Measurements from ENCODE around the gene STK26. TPM values are rescaled to one million over a fixed set of nuclear protein-coding genes. Genes with fewer than 3 reads are reported as not detected.
"Not testable (repeated sequence)": the region's sequence is repeated elsewhere in the genome, so short reads cannot be mapped to it uniquely, and the experiment has no call there.

STK26 gene
- total RNA-seq, 1 experiment from 2014 or later = 18.8 TPM

- no peak for DNase-seq (ENCODE audit: low spot score)
Observed at GRCh38 chrX:132034648-132035047, 11.5 kb downstream of the STK26 start.

- DNase-seq (ENCODE audit: low spot score) = no peak
Observed at GRCh38 chrX:132037479-132037993, 14.4 kb downstream of the STK26 start.

- DNase-seq (ENCODE audit: low spot score) = no peak
Observed at GRCh38 chrX:132040066-132040465, 17.0 kb downstream of the STK26 start.

GRCh38 chrX:132041015-132041414 lies 17.9 kb downstream of the STK26 start:
- DNase-seq (ENCODE audit: low spot score) = no peak

DNA sequence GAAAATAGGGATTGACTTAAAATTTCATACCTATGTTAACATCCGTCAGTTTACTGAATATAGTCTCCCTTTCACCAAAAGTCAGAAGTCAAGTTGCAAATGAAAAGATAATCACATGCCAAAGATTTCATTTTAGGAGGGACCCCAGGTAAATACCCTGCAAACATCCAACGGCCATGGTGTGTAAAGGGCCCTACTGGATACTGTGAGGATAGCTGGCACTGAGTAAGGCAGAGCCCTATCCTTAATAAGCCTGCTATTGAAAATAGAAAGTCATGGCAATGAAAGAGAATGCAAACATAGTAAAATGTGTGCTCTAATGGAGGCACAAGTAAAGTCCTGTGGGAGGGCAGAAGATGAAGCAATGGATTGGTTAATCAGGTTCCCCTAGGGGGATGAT lies 20.9 kb downstream of the STK26 start:
- no peak for DNase-seq (ENCODE audit: low spot score)

DNA sequence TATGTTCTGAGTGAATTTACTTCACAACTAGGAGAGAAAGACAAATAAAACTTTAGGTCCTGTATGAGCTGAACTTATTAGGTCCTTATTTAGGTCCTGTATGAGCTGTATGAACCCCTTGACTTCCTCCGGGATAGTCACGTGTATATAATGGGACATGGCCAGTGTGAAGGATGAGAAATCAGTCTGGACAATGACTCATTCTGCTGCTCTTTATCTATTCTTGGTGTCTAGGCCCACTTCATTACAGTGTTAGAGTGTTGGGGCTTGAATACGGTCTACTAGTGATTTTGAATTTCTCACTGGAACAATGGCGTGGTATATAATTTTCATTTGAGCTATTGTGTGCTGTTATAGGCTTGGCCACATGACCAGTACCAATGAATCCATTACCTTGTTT lies 21.9 kb downstream of the STK26 start:
- no peak for DNase-seq (ENCODE audit: low spot score)

- DNase-seq (ENCODE audit: low spot score) = no peak
Observed at GRCh38 chrX:132045456-132045855, 22.4 kb downstream of the STK26 start.

GRCh38 chrX:132046533-132046932 lies 23.4 kb downstream of the STK26 start:
- DNase-seq (ENCODE audit: low spot score) = no peak

DNA sequence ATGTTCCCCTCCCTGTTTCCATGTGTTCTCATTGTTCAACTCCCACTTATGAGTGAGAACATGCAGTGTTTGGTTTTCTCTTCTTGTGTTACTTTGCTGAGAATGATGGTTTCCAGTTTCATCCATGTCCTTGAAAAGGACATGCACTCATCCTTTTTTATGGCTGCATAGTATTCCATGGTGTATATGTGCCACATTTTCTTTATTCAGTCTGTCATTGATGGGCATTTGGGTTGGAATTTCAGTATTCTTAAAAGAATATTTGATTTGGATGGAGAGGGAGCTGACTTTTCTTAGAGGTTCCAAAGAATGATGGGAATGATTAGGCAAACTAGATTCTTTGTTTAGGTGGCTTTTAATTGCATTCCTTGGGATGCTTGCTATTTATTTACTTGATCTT lies 28.7 kb downstream of the STK26 start:
- not testable (repeated sequence) for DNase-seq (ENCODE audit: low spot score)

DNA sequence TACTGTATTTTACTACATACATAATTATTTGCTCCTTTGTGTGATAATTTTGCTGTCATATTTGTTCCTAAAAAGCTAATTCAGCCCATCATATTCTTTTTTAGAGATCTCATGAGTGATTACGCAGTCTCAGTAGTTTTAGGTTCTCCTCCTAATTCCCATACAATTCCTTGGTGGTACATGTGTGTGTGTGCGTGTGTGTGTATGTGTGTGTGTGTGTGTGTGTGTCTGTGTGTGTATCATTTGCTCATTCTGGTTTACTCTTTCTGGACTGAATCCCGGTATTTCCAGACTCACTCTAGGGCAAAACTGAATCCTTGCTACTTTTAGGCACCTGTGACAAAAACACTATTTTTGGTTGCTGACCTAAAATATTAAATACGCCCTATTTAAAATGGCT lies 34.9 kb downstream of the STK26 start:
- no peak for DNase-seq (ENCODE audit: low spot score)

- DNase-seq (ENCODE audit: low spot score) = no peak
Observed at GRCh38 chrX:132058975-132059374, 35.9 kb downstream of the STK26 start.

DNA sequence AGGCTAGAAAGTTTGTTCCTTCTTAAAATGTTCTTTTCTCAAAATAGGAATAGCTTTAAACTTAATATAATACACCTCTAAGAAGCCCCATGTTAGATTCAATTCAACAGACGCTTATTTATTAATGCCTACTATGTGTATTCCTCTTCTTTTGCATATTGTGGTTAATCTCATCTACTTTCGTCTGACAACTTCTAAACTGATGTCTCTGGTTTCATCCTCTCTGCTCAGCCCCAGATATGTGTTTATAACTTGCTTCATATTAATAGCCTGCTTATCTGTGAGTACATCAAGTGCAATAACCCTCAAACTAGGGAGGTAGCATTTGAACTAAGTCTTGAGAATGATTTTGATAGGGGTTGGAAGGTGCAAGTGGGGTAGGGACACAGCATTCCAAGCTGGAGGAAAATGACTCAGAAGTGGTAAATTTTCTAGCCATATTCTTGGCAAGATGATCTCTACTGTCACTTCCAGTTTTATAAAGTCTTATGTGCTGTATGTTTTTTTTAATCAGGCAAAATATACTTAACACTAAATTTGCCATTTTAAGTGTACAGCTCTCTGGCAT lies 37.0 kb downstream of the STK26 start:
- no peak for DNase-seq (ENCODE audit: low spot score)

DNA sequence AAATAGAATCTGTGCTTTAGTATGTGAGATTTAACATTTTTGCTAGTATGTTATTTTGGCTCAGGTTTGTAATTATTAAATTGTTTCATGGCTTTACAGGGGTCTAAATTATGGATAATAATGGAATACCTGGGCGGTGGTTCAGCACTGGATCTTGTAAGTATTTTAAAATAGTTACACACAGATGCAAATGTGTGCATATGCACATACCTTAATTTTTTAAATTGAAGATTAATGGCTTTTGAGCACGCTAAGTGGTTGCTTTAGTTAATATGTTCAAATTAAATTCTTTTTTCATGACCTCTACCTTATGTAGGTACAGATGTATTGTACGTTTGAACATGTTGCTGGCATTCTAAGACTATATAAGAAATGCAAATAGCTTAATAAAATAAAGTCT lies 40.2 kb downstream of the STK26 start:
- no peak for DNase-seq (ENCODE audit: low spot score)

GRCh38 chrX:132063862-132064261 lies 40.8 kb downstream of the STK26 start:
- no peak for DNase-seq (ENCODE audit: low spot score)

GRCh38 chrX:132068405-132068804 lies 45.3 kb downstream of the STK26 start:
- DNase-seq (ENCODE audit: low spot score) = no peak

GRCh38 chrX:132071254-132071653 lies 48.2 kb downstream of the STK26 start:
- peak; percentile 12 for DNase-seq (ENCODE audit: low spot score)

DNA sequence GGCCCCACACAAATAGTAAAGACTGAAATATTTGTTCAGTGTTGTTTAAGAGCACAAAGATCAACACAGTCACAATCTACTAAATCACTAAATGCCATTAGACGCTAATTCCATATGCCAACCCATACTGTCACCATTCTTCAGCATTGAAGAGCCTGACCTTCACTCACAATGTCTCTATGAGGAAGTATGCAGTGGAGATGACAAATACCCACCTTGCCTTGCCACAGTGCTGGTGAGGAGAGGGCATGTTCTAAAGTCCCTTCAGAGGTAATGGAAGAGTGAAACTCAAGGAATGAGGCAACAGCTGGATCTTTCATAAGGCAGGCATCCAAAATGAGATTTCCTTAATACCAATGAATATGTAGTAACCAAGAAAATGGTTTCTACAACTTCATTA lies 54.3 kb downstream of the STK26 start:
- no peak for DNase-seq (ENCODE audit: low spot score)

DNA sequence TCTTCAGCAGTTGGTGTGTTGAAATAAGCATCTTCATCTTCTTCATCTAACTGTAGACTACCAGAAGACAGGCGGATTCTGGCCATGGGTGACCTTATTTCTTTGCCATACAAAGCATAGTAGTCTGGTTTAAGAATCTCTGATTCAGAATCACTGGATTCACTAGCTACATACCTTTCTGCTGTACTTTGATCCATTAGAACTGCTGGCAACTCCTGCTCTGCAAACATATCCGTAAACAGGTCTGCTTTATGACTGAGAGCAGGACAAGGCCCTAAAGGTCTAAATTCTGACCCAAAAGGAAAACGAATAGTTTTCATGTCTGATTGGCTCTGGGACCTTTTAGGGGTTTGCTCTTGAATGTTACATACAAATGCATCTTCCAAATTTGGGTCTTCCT lies 54.8 kb downstream of the STK26 start:
- DNase-seq (ENCODE audit: low spot score) = no peak

DNA sequence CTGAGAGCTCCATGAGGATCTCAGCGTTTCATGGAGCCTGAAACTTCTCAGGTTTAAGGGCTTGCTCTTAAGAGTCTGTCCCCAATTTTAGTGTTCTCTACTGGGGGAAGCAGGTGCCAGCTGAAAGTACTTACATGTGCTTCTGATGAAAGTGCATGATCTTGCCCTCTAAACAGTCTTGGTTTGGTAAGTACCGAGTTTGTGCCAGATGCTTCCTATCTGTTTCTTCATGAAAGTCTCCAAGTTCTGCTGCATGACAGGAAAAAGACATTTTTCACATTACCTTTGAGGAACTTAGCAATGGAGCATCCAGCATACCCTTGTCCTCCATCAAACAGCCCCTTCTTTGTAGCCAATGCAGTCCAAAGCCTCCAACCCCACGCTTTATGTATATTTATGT lies 62.7 kb downstream of the STK26 start:
- no peak for DNase-seq (ENCODE audit: low spot score)

- DNase-seq (ENCODE audit: low spot score) = no peak
Observed at GRCh38 chrX:132086672-132087071, 63.6 kb downstream of the STK26 start.

- DNase-seq (ENCODE audit: low spot score) = no peak
Observed at GRCh38 chrX:132088864-132089263, 65.8 kb downstream of the STK26 start.

DNA sequence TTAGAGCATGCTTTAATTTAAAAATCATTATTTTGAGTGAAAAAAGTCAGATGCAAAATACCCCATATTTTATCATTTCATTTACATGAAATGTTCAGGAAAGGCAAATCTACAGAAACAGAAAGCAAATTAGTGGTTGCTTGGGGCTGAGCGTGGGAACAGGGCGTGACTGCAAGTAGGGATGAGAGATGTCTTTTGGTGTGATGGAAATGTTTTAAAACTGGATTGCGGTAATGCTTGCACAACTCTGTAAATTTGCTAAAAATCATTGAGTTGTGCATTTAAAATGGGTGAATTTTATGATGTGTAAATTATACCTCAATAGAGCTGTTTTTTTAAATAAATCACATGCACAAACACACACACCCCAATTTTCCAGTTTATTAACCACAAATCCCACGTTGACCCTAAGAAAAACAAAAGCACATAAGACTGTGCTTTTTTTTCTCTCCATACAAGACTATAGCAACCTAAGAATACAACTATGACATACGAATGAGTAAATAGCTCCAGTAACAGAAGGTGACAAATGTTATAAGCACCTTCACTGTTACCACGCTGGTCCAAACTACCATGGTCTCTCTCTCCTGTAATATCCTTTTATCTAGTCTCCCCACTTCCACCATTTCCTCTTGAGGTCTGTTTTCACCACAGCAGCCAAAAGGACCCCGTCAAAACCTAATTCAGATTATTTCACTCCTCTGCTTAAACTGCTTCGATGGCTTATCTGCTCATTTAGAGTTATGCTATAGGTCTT lies 67.5 kb downstream of the STK26 start:
- no peak for DNase-seq (ENCODE audit: low spot score)

- peak; percentile 92 for DNase-seq (ENCODE audit: low spot score)
Observed at GRCh38 chrX:132092439-132093065, 69.5 kb downstream of the STK26 start.

Measured in HT-29 (cell line).